HG03039 (cell line): ENCODE results near the gene PIGB.
A peak's percentile ranks its signal among the peaks of the same experiment; 100 is the strongest.
"Not testable (repeated sequence)": the region's sequence is repeated elsewhere in the genome, so short reads cannot be mapped to it uniquely, and the experiment has no call there.

Experiments
- ATAC-seq: cut with Tn5 transposase; IDR thresholded peaks from one replicate; pipeline ENCODE4 v1.9.1; 2021; ENCODE audit warnings: mild to moderate bottlenecking, moderate library complexity; ENCODE audit not compliant: unreplicated experiment

Gene PIGB

GRCh38 chr15:55318588-55319494 lies at the start of gene PIGB, which contains the start of gene PIGBOS1:
Gene PIGB, plus strand, starts transcription at chr15:55319222. Its CDS starts 29 bp downstream, at chr15:55319251.
Gene PIGBOS1, minus strand, starts transcription at chr15:55319123. Its CDS starts 1,331 bp downstream, at chr15:55317792.
- peak; percentile 86 for ATAC-seq

- ATAC-seq = no peak
Measured at GRCh38 chr15:55270291-55270690, 48.7 kb upstream of the PIGB start.

- no peak for ATAC-seq
Measured at GRCh38 chr15:55276324-55276723, 42.7 kb upstream of the PIGB start.

- ATAC-seq = peak; percentile 43
Measured at GRCh38 chr15:55277116-55277564, 41.9 kb upstream of the PIGB start.

GRCh38 chr15:55277715-55278114 lies 41.3 kb upstream of the PIGB start:
- ATAC-seq = no peak

- ATAC-seq = no peak
Measured at GRCh38 chr15:55279100-55279745, 39.8 kb upstream of the PIGB start.

GRCh38 chr15:55279746-55280351 lies 39.2 kb upstream of the PIGB start:
- peak; percentile 79 for ATAC-seq

- not testable (repeated sequence) for ATAC-seq
Measured at GRCh38 chr15:55280589-55280988, 38.4 kb upstream of the PIGB start.

GRCh38 chr15:55281517-55282228 lies 37.3 kb upstream of the PIGB start:
- ATAC-seq = no peak

- ATAC-seq = no peak
Measured at GRCh38 chr15:55282284-55282833, 36.7 kb upstream of the PIGB start.

GRCh38 chr15:55283379-55284147 lies 35.5 kb upstream of the PIGB start:
- no peak for ATAC-seq

GRCh38 chr15:55284426-55284825 lies 34.6 kb upstream of the PIGB start:
- ATAC-seq = no peak

- ATAC-seq = not testable (repeated sequence)
Measured at GRCh38 chr15:55286442-55287189, 32.4 kb upstream of the PIGB start.

GRCh38 chr15:55288006-55288717 lies 30.9 kb upstream of the PIGB start:
- no peak for ATAC-seq

- ATAC-seq = peak; percentile 20
Measured at GRCh38 chr15:55289011-55289745, 29.8 kb upstream of the PIGB start.

- ATAC-seq = peak; percentile 72
Measured at GRCh38 chr15:55289746-55290527, 29.1 kb upstream of the PIGB start, which contains the start of gene RAB27A. Gene RAB27A, minus strand, starts transcription at chr15:55289813. Its CDS starts 54,879 bp downstream, at chr15:55234934.
